Measurements from ENCODE around the gene IL17B. TPM values are rescaled to one million over a fixed set of nuclear protein-coding genes. Genes with fewer than 3 reads are reported as not detected.

Gene IL17B
- total and polyA plus RNA-seq, 2 of the 13 experiments (the other 11 are each of a cell fraction or from before 2014, with no cell fraction given), result 0.29 to 2.6 TPM

DNA sequence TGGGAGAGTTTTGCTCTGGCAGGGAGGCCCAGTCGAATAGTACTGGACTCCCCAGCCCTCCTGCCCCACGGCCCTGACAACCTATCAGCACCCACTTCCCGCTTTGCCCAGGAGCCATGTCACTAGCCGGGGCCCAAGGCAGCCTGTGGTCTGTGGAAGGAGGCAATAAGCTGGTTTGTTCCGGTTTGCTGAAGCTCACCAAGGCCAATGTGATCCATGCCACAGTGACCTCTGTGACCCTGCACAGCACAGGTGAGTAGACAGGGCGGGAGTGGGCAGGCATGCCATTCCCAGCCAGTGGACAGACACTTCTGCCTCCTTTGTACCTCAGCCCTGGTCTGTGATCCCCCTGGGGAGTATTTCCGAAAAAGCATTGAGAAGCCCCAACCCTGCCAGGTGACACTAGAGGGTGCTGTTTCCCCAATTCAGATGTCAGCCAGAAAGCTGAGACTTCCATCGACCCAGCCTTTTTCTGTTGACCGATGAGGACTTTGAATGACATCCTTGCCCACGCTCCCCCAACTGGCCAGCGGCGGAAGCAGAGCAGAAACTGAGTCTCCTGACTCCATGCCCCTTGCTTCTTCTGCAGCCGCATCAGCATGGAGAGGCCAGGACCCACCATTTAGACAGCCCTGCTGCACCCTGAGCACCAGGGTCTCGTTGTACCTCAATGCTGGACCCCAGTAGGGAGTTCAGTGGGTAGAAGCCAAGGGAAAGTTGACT, 11.7 kb downstream of the IL17B start (continued):
- TF ChIP-seq, protein P1, sequence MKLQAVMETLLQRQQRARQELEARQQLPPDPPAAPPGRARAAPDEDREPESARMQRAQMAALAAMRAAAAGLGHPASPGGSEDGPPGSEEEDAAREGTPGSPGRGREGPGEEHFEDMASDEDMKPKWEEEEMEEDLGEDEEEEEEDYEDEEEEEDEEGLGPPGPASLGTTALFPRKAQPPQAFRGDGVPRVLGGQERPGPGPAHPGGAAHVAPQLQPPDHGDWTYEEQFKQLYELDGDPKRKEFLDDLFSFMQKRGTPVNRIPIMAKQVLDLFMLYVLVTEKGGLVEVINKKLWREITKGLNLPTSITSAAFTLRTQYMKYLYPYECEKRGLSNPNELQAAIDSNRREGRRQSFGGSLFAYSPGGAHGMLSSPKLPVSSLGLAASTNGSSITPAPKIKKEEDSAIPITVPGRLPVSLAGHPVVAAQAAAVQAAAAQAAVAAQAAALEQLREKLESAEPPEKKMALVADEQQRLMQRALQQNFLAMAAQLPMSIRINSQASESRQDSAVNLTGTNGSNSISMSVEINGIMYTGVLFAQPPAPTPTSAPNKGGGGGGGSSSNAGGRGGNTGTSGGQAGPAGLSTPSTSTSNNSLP (IDR thresholded peaks at IDR 0.05; ENCODE audit: low read depth, low read length), result peak; percentile 76; the same call in 1 of the 2 replicates
- TF ChIP-seq SNAI1 (CRISPR knock-in tag; IDR thresholded peaks at IDR 0.05; ENCODE audit: borderline replicate concordance) (no peak), HDAC1 (CRISPR knock-in tag; IDR thresholded peaks at IDR 0.05) (peak; percentile 53; the same call in 1 of the 2 replicates), ZMAT3 (CRISPR knock-in tag; conservative IDR thresholded peaks at IDR 0.05) (no peak), CREB1 (IDR thresholded peaks at IDR 0.05) (no peak), CREB1 (CRISPR knock-in tag; IDR thresholded peaks at IDR 0.05) (no peak), NR1H2 (CRISPR knock-in tag; IDR thresholded peaks at IDR 0.05; ENCODE audit: borderline replicate concordance, low read depth) (no peak), FLYWCH1 (CRISPR knock-in tag; IDR thresholded peaks at IDR 0.05) (no peak)
- TF ChIP-seq, protein P2, sequence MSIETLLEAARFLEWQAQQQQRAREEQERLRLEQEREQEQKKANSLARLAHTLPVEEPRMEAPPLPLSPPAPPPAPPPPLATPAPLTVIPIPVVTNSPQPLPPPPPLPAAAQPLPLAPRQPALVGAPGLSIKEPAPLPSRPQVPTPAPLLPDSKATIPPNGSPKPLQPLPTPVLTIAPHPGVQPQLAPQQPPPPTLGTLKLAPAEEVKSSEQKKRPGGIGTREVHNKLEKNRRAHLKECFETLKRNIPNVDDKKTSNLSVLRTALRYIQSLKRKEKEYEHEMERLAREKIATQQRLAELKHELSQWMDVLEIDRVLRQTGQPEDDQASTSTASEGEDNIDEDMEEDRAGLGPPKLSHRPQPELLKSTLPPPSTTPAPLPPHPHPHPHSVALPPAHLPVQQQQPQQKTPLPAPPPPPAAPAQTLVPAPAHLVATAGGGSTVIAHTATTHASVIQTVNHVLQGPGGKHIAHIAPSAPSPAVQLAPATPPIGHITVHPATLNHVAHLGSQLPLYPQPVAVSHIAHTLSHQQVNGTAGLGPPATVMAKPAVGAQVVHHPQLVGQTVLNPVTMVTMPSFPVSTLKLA (IDR thresholded peaks at IDR 0.05), result no peak
- TF ChIP-seq, protein P3, sequence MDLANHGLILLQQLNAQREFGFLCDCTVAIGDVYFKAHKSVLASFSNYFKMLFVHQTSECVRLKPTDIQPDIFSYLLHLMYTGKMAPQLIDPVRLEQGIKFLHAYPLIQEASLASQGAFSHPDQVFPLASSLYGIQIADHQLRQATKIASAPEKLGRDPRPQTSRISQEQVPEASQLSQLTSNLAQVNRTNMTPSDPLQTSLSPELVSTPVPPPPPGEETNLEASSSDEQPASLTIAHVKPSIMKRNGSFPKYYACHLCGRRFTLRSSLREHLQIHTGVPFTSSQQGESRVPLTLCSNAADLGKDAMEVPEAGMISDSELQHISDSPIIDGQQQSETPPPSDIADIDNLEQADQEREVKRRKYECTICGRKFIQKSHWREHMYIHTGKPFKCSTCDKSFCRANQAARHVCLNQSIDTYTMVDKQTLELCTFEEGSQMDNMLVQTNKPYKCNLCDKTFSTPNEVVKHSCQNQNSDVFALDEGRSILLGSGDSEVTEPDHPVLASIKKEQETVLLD (CRISPR knock-in tag; IDR thresholded peaks at IDR 0.05; ENCODE audit: low read depth), result no peak
- TF ChIP-seq, protein P4, sequence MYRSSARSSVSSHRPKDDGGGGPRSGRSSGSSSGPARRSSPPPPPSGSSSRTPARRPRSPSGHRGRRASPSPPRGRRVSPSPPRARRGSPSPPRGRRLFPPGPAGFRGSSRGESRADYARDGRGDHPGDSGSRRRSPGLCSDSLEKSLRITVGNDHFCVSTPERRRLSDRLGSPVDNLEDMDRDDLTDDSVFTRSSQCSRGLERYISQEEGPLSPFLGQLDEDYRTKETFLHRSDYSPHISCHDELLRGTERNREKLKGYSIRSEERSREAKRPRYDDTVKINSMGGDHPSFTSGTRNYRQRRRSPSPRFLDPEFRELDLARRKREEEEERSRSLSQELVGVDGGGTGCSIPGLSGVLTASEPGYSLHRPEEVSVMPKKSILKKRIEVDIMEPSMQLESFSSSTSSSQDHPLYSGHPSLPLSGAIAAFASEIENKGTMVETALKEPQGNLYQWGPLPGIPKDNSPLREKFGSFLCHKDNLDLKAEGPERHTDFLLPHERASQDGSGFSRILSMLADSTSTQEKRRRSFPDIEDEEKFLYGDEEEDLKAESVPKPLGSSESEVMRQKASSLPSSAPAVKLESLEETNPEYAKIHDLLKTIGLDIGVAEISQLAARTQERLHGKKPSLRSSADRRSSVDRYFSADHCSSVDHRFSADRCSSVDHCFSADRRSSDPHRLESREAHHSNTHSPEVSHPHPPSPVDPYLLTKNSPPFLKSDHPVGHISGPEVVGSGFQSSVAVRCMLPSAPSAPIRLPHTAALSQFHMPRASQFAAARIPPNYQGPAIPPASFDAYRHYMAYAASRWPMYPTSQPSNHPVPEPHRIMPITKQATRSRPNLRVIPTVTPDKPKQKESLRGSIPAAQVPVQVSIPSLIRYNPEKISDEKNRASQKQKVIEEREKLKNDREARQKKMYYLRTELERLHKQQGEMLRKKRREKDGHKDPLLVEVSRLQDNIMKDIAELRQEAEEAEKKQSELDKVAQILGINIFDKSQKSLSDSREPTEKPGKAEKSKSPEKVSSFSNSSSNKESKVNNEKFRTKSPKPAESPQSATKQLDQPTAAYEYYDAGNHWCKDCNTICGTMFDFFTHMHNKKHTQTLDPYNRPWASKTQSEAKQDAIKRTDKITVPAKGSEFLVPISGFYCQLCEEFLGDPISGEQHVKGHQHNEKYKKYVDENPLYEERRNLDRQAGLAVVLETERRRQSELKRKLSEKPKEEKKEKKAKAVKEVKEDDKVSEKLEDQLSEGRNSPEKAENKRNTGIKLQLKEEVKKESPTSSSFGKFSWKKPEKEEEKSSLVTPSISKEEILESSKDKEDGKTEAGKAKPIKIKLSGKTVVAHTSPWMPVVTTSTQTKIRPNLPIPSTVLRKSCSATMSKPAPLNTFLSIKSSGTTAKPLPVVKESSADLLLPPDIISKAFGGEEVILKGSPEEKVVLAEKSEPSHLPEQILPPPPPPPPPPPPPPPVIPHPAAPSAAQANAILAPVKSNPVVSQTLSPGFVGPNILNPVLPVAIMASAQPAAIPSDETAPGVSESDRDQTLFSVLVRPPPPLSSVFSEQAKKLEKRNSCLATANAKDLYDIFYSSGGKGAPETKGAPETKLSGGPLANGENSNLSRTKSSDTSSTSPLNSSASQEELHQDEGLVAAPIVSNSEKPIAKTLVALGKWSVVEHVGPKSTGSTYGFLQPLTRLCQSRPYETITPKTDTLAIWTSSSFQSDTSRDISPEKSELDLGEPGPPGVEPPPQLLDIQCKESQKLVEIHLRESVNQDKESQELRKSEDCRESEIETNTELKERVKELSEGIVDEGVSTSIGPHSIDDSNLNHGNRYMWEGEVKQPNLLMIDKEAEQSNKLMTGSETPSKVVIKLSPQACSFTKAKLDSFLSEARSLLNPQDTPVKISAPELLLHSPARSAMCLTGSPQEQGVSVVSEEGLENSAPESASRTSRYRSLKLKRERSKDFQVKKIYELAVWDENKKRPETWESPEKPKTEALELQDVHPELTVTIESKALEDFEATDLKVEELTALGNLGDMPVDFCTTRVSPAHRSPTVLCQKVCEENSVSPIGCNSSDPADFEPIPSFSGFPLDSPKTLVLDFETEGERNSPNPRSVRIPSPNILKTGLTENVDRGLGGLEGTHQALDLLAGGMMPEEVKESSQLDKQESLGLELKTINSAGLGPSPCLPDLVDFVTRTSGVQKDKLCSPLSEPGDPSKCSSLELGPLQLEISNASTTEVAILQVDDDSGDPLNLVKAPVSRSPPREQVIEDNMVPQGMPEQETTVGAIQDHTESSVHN (CRISPR knock-in tag; IDR thresholded peaks at IDR 0.05), result no peak
- TF ChIP-seq, protein P5, sequence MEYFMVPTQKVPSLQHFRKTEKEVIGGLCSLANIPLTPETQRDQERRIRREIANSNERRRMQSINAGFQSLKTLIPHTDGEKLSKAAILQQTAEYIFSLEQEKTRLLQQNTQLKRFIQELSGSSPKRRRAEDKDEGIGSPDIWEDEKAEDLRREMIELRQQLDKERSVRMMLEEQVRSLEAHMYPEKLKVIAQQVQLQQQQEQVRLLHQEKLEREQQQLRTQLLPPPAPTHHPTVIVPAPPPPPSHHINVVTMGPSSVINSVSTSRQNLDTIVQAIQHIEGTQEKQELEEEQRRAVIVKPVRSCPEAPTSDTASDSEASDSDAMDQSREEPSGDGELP (IDR thresholded peaks at IDR 0.05; ENCODE audit: borderline replicate concordance, low read depth), result peak; percentile 32; the same call in 1 of the 2 replicates
- TF ChIP-seq, protein P6, sequence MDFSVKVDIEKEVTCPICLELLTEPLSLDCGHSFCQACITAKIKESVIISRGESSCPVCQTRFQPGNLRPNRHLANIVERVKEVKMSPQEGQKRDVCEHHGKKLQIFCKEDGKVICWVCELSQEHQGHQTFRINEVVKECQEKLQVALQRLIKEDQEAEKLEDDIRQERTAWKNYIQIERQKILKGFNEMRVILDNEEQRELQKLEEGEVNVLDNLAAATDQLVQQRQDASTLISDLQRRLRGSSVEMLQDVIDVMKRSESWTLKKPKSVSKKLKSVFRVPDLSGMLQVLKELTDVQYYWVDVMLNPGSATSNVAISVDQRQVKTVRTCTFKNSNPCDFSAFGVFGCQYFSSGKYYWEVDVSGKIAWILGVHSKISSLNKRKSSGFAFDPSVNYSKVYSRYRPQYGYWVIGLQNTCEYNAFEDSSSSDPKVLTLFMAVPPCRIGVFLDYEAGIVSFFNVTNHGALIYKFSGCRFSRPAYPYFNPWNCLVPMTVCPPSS (IDR thresholded peaks at IDR 0.05), result no peak
